ACHN (cell line): ENCODE measurements around the gene AOPEP.

ENCODE experiments used
- DNase-seq: peaks from one replicate; pipeline ENCODE4 v3.0.0-alpha.2; 2015
- in situ Hi-C: cut with HindIII; loops from 2 replicates; pipeline ENCODE4 v1.10.0; 2017; ENCODE audit warnings: low sequenced_read_pairs, low pct_ligation_motif_present, low pct_unique_long_range_greater_than_20kb

The AOPEP gene

DNA sequence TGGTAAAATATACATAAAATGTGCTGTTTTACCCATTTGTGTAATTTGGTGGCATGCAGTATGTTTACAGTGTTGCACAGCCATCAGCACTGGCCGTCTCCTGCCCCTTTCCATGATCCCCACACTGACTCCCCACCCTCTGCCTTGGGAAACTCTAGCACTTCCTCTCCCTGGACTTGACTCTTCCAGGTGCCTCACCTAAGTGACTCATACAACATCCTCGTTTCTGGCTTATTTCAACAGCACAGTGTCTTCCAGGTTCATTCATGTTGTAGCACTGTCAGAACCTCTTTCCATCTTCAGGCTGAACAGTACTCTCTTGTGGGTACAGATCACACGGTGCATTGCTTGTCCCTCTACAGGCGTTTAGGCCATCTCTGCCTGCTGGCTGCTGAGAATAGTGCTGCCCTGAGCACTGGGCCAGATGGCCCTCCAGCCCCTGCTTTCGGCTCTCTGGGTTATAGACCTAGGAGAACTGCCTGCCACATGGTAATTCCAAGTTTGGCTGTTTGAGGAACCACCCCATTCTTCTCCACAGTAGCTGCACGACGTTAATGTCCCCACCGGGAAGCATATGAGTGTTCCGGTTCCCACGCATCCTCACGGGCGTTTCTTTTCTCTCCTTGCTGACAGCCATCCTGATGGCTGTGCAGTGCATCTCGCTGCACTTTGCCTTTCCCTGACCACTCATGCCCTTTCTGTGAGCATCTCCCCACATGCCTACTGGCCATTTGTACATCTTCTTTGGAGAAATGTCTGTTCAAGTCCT lies 379.2 kb downstream of the AOPEP start:
- in situ Hi-C loops: no loop called here
- DNase-seq: no peak

DNA sequence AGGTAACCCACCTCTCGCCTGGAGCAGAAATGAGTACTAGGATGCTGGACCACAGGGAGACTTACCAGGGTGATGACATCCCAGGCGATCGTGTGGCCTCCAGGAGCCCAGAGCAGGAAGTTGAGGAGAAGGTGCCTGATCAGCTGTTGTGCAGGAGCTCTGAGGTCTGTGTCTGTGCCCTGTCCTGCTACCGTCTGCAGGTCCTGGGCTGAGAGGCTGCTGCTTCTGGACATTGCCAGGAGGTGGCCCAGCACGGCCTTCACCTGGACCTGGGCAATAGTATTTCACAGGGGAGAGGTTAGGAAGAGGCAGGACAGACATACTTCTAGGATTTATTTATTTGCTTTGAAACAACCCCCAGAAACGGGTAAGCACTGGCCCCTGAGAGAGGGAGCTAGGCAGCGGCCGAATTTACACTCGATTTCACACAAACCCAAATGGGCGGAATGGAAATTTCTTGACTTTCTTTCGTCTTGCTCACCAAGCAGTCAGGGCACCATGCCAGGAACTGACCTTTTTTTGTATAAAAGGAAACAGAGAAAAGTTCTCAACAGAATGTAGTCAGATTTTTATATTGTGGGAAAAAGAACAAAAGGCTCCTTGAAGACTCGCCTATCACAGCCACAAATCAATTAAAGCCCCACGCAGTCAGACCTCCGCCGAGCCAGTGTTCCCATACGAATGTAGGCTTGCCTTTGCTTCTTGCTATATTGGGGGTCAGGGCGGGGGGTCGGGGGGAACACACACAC lies 380.7 kb downstream of the AOPEP start:
- DNase-seq: no peak
- in situ Hi-C loops: no loop called here

DNA sequence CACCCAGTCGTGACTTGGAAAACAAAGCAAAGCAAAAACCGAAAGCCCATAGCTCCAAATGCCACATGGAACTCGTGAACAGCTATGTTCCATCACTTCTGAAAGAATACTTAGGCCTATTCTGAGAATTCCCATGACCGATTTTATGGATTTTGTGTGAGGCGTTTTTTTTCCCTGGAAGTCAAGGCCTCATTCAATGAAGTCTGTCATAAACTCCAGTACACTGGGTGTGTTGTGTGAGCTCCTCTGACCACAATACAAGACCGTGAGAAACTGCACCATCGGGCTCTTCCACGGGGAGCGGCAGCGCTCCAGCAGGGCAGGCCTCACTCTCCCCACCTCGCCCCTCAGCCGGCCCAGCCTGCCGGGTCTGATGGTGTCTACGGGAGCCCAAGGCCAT lies 381.5 kb downstream of the AOPEP start:
- in situ Hi-C loops: no loop called here
- DNase-seq: no peak

- DNase-seq: no peak
- in situ Hi-C loops: no loop called here
Measured at GRCh38 chr9:95108777-95109176, 382.3 kb downstream of the AOPEP start.

DNA sequence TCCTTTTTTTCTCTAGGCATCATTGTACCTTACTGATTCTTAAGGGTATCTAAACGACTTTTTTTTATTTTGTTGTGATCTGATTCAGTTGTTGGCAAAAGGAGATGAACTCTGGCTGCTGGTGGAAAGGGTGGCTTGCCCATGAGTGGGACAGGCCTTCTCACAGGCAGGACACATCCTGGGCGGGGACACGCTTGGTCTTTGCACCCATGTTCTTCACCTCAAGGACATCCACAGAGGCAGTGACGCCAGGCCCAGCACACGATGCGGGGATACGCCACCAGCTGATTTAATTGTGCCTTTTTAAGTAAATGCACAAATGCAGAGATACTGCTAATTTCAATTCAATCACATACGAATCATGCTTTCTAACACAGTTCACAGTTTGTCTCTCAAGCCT lies 383.0 kb downstream of the AOPEP start:
- DNase-seq: no peak
- in situ Hi-C loops: no loop called here

DNA sequence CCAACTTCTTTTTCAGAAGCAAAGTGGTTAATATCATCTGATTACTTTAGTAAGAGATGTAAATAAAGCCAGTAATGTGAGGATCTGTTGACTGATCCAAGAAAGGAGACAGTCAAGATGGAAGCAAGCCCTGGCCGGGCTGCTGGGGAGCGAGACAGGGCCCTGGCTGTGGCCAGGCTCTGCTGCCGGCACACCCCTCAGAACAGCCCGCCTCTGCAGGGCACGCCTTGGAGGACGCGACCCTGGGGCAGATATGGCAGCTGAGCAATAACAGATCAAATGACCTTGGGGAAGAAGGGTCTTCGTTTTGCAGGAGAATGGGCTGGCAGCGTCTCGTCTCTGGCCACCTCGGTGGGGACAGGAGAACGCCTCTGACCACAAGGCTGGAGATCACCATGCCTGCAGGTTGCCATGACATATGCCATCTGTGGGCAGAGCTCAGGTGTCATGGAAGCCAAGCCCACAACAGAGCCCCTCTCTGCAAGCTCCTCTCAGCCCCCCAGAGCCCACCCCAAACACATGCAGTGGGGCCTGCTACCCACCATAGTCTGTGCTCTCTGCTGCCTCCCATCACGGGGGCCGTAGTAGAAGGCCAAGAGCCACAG lies 384.5 kb downstream of the AOPEP start:
- no peak for DNase-seq
- in situ Hi-C loops: no loop called here

DNA sequence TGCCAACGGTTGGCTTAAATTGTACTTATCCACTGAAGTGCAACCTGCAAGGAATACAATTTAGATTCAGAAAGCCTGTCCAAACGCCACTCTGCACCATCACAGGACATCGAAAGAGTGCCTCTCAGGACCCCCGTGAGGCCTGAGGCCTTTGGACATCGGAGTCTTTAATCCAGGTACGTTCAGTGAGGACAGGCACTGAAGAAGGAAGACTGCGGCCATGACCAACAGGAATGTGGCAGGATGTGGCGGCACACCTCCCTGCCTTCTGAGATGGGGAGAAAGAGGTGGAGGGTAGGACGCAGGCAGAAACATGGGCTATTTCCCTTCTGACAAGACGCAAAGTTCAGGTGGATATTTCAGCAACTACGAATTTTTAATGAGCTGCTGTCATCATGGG lies 385.2 kb downstream of the AOPEP start:
- in situ Hi-C loops: no loop called here
- no peak for DNase-seq

GRCh38 chr9:95112436-95113280 lies 386.2 kb downstream of the AOPEP start:
- in situ Hi-C loops: no loop called here
- DNase-seq: no peak

- no peak for DNase-seq
- in situ Hi-C loops: no loop called here
Measured at GRCh38 chr9:95115104-95115503, 388.6 kb downstream of the AOPEP start.

DNA sequence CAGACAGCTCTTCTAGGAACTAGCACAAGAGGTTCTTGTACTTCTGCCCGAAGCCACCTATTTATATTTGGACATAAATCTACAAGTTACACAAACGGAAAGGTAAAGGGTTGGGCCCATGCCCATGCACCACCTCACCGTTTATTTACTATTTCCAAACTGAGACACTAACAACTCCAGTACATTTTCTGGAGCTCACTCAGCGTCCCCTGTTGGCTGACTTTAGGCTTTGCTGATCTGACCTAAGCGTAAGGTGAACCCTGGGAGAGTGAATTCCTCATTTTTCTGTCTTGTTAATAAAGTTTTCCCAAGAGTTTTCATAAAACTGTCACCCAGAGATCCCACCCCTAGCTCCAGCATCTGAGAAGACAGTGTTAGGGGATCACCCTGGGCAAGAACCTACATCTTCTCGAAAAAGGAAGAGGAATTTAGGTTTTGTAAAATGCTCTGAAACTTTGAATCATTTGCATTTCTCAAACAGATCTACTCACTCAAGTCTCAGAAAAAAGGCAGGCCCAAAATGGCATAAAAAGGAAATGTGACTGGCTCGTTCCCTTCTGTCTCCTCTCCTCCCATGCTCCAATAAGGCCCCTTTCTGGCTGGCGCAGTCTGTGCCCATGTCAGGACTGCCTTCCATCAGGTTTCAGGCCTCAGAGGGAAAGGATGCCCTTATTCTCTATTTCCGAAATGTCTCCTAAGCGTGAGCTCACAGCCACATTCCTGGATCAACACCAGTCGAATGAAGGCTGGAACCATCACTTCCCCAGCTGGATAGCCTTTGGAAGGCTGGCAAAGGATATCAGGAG lies 389.7 kb downstream of the AOPEP start:
- in situ Hi-C loops: no loop called here
- DNase-seq: no peak

DNA sequence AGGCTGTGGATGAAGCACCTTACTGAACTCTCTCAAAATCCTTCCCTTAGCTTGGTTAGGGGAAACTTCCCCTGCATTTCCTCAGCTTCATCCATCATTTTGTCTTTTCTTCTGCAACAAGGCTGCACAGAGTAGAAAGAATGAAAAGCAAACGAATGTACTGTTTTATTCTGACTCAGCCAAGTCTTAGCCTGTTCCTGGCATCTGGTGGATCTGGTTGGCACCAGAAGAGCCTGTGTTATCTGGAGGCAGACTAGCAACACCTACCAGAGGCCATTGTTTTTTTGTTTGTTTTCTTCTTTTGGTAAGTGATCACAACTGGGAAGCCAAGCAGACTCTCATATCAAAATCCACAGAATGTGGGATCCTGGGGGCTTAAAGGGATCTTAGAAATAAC lies 390.3 kb downstream of the AOPEP start:
- DNase-seq: no peak
- in situ Hi-C loops: no loop called here

- no peak for DNase-seq
- in situ Hi-C loops: no loop called here
Measured at GRCh38 chr9:95118596-95118995, 392.1 kb downstream of the AOPEP start.

GRCh38 chr9:95120781-95121370 lies 394.4 kb downstream of the AOPEP start:
- no peak for DNase-seq
- in situ Hi-C loops: no loop called here

- in situ Hi-C loops: no loop called here
- DNase-seq: no peak
Measured at GRCh38 chr9:95124582-95125367, 398.3 kb downstream of the AOPEP start.

DNA sequence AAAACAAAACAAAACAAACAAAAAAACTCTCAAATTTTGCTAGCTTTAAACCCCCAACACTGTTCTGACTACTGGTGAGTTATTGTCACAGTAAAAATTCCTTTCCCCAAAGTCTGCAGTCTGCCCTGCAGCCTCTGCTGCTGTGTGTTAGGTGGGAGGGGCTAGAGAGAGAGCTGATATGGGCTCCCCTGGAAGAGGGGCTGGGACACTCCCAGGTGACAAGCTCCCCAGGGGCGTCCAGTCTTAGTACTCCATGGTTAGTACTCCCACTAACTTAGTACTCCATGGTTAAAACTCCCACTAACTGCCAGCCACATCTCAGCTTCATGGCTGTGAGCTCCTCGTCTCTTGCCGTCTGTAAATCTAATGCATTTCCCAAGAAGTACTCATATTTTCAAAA lies 399.2 kb downstream of the AOPEP start:
- no peak for DNase-seq
- in situ Hi-C loops: no loop called here

- DNase-seq: no peak
- in situ Hi-C loops: no loop called here
Measured at GRCh38 chr9:95126739-95127138, 400.2 kb downstream of the AOPEP start.
